ENCODE results near the gene INSC. TPM values are rescaled to one million over a fixed set of nuclear protein-coding genes. Genes with fewer than 3 reads are reported as not detected.
"Not testable (repeated sequence)": the region's sequence is repeated elsewhere in the genome, so short reads cannot be mapped to it uniquely, and the experiment has no call there.

INSC gene, protein sequence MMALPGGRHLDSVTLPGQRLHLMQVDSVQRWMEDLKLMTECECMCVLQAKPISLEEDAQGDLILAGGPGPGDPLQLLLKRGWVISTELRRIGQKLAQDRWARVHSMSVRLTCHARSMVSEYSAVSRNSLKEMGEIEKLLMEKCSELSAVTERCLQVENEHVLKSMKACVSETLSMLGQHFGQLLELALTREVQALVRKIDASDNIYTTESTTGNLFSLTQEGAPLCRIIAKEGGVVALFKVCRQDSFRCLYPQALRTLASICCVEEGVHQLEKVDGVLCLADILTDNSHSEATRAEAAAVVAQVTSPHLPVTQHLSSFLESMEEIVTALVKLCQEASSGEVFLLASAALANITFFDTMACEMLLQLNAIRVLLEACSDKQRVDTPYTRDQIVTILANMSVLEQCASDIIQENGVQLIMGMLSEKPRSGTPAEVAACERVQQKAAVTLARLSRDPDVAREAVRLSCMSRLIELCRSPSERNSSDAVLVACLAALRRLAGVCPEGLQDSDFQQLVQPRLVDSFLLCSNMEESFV
- under 1 TPM; 0.49 to 0.61 TPM for total RNA-seq

DNA sequence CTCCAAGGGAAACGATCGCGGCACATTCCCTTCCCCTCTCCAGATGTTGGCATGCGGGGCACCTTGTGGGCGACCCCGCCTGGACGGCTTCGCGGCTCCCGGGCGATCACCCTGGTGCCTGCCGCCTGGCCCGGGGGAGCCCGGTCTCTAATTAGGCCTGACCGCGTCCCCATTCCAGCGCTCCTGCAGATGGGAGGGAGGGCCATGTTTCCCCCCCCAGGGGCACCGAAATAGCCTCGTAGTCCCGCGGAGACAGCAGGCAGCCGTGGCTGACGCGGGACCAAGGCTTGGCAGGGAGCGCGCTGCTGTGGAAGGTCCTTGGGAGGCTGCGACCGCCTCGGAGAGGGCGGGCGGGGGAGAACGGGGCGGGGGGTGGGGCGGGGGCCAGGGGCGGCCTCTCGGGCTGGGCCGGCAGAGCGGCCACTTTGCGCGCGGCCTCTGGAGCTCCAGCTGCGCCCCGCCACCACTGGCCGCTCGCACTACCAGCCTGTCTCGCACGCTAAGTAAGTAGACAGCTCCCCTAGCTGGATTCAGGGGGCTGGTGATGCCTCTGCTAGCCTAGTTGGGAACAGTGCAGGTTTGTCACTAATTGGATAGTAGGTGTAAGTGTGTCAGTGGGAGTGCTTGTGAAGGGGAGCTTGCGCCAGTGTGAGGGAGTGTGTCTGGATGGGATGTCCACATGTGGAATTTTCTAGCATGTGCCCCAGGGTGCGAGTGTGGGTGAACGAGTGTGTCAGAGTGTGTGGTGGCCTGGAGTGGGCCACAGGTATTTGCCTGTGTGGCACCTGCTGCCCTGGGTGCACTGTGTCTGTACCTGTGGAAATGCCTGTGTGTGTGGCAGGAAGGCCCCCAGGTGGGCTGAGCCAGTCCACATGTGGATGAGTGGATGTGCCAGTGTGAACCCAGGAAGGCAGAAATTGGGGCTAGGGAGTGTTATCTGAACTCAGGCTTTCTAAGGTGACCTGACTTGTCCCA is at the start of gene INSC:
Gene INSC (plus strand): TSS at position 423 of the 975 bp plus-strand sequence. CDS start 34,252 bp downstream, outside the sequence.
- no peaks in the 10 kb centered on the region for H3K9me3 Mint-ChIP-seq (ENCODE audit: low read depth)
- H3K36me3 Mint-ChIP-seq: no peaks in the 10 kb centered on the region
- no peak within 1 kb of the TSS for H3K27ac Mint-ChIP-seq
- H3K4me3 Mint-ChIP-seq: no peak within 1 kb of the TSS
- H3K27me3 Mint-ChIP-seq: peaks cover 34% of the 10 kb centered on the region
- no peak for DNase-seq
- H3K4me1 Mint-ChIP-seq: peaks cover 40% of the 10 kb centered on the region
- CTCF ChIA-PET: interaction anchor here (3.5 kb wide), 1 partner anchor 14 kb away, joined by 13 read pairs; no protein-coding TSS in a partner anchor
- ATAC-seq: no peak

DNA sequence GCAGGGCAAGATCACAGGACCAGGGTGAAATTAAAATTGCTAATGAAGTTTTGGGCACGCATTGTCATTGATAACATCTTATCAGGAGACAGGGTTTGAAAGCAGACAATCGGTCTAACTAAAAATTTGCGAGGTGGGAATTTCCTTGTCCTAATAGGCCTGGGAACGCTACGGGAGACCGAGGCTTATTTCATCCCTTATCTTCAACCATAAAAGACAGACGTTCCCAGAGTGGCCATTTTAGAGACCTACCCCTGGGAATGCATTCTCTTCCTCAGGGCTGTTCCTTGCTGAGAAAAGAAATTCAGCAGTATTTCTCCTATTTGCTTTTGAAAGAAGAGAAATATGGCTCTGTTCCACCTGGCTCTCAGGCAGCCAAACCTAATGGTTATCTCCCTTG is 45.0 kb upstream of the INSC start:
- Mint-ChIP-seq H3K4me1 (peaks cover 13% of the 10 kb centered on the region), H3K27me3 (peaks cover 35% of the 10 kb centered on the region)
- H3K36me3 Mint-ChIP-seq; ATAC-seq; H3K4me3 Mint-ChIP-seq; H3K27ac Mint-ChIP-seq; DNase-seq; H3K9me3 Mint-ChIP-seq (ENCODE audit: low read depth): not testable (repeated sequence)
- CTCF ChIA-PET: interaction anchor here (9.0 kb wide), 1 partner anchor 161 kb away, joined by 187 read pairs; no protein-coding TSS in a partner anchor

DNA sequence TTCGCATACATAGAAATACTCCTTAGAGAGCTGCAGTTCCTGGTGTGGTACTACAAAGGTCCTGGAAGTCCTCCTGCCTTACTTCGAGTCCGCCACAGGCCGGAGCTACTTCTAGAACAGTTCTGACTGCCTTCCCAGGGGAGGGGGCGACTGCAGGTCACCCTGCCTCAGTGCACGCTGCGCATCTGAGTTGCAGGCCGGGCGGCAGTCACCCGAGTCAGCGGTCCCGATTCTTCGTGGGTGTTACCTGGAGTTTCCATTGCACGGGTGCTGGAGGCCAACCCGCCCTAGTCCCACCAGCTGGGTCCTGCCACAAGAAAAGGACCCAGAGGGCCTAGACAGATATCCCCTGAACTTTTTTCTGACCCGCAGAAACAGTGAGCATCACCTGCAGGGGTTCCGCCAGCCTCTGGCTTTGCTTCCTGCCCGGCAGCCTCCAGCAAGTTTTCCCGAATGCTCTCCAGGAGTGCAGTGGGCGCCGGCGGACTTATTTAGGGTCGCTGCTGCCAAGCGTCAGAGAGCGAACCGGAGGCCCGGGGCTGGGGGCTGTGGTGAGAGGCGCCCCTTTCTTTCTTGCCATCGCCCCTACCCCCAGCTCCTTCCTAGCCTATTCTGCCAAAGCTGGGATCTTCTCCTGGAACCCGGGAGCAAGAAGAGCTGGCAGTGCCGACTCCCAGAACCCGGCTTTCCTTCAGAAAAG is 43.0 kb upstream of the INSC start:
- Mint-ChIP-seq H3K36me3 (no peaks in the 10 kb centered on the region), H3K4me3 (no peak overlapping the region), H3K9me3 (ENCODE audit: low read depth) (peaks cover 2% of the 10 kb centered on the region), H3K4me1 (peaks cover 18% of the 10 kb centered on the region), H3K27ac (no peak overlapping the region), H3K27me3 (peaks cover 29% of the 10 kb centered on the region)
- CTCF ChIA-PET: interaction anchor here (5.3 to 9.0 kb wide), 2 partner anchors 96 to 163 kb away, joined by 56 to 187 read pairs; no protein-coding TSS in a partner anchor
- DNase-seq (no peak), ATAC-seq (no peak)

DNA sequence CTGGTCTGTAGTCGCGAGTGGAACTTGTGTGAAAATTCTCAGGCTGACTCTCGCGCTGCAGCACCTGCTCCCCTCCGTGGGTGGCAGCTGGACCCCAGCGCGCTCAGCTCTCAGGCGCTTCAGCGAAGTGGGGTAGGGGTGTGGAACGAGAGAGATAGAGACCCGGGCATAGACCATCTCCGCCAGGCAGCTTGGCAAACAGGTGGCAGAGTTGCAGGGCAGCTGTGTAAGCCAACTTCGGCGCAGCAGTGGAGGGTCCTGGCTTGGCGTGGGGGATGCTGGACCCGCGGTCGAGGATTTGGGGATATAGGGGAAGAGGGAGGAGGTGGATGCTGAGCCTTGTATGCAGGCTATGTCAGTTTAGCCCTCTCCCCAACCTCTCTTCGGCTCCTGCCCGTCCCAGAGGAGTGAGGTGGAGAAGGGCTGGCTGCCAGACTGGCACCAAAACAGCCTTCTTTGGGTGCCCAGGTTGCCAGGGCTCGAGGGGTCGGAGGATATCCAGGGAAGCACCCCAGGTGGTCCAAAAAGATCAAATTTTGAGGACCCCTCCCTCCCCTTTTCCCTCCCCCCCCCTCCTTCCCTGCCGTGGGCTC is 42.1 kb upstream of the INSC start:
- ATAC-seq (no peak), DNase-seq (no peak)
- peaks cover 21% of the 10 kb centered on the region for H3K4me1 Mint-ChIP-seq
- peaks cover 2% of the 10 kb centered on the region for H3K9me3 Mint-ChIP-seq (ENCODE audit: low read depth)
- H3K27me3 Mint-ChIP-seq: peaks cover 27% of the 10 kb centered on the region
- no peaks in the 10 kb centered on the region for H3K36me3 Mint-ChIP-seq
- no peak overlapping the region for H3K4me3 Mint-ChIP-seq
- CTCF ChIA-PET: interaction anchor here (2.6 to 9.0 kb wide), 6 partner anchors 13 to 164 kb away, joined by 9 to 187 read pairs (median 15); no protein-coding TSS in a partner anchor
- H3K27ac Mint-ChIP-seq: no peak overlapping the region

DNA sequence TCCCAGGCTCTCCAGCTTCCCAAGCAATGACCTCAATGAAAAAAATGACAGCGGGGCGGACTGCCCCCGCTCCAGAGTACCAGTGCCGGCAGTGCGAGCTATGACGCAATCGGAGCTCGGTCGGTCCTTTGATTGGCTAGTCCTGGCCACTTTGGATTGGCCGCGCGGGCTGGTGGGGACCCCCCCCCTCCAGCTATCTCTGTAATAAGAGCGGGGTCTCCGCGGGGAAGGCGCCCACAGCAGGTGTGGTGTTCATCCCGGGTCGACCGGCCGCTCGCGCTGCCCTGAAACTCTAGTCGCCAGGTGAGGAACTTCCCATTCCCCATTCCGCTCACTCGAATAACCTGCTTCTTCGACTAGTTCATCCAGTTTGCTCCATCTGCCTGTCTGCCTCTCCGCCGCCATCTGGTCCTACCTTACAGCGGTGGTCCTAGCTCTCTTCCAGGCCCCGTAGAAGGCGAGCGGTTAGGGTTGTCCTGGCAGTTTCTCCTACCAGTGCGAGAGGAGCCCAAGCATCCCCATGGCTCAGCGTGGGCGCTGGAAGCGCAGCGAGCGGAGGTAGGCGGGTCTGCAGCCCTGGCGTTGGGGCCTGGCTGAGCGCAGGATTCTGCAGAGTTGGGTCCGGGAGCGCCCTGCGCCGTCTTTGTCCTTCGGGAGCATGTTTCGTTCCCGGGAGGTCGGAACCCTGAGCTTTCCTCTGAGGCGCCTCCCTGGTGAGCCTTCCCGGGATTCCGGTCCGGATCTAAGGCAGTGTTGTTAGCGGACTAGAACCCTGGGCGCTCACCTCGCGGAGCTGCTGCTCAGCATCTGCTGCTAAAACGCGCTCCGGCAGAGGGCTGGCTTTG is 41.1 kb upstream of the INSC start, which contains the start of gene CALCB:
Gene CALCB (plus strand): TSS at position 233 of the 845 bp plus-strand sequence. CDS start 1,126 bp downstream, outside the sequence.
- CTCF ChIA-PET: interaction anchor here (0.8 to 9.0 kb wide), 21 partner anchors 8 to 283 kb away, joined by 3 to 187 read pairs (median 6); no protein-coding TSS in a partner anchor
- peak within 1 kb of the TSS; percentile 70 for H3K4me3 Mint-ChIP-seq
- ATAC-seq (no peak), DNase-seq (no peak)
- H3K9me3 Mint-ChIP-seq (ENCODE audit: low read depth): no peaks in the 10 kb centered on the region
- H3K4me1 Mint-ChIP-seq: peaks cover 21% of the 10 kb centered on the region
- H3K27me3 Mint-ChIP-seq: peaks cover 30% of the 10 kb centered on the region
- H3K27ac Mint-ChIP-seq: peak within 1 kb of the TSS; percentile 47
- no peaks in the 10 kb centered on the region for H3K36me3 Mint-ChIP-seq

DNA sequence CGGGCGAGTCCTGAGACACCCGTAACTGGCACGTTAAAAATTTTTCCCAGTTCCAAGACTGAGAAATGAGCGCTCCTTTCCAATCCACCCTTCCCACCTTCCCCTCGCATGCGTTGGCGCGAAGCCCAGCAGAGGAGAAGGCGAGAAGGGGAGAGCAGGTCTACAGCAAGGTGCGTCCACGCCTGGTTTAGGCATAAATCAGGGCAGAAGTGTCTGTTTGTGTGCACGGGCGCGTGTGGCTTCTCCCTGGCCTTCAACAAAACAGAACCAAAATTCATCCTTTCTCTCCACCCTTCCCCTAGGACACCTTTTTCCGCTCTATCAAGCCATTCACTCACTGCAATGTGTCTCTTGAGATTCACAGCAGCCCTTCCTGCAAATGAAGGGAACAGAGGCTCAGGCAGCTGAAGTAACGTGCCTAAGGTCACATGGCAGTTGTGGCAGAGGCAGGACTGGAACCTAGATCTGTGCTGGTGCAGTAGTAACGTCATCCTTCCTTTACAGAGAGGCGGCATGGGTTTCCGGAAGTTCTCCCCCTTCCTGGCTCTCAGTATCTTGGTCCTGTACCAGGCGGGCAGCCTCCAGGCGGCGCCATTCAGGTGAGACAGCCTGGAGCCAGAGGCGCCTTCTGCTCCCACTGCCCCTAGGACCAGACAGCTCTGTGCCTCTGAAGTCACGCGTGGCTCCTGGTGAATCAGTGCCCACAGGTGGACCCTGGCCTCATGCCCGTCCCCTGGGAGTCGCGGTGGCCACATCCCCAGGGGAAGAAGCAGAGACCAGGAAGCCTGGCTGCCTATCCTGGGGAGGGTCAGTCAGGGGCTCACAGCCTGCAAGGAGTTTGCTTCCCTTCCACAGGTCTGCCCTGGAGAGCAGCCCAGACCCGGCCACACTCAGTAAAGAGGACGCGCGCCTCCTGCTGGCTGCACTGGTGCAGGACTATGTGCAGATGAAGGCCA is 40.2 kb upstream of the INSC start:
- DNase-seq: peak; percentile 91
- no peaks in the 10 kb centered on the region for H3K36me3 Mint-ChIP-seq
- peak; percentile 89 for ATAC-seq

DNA sequence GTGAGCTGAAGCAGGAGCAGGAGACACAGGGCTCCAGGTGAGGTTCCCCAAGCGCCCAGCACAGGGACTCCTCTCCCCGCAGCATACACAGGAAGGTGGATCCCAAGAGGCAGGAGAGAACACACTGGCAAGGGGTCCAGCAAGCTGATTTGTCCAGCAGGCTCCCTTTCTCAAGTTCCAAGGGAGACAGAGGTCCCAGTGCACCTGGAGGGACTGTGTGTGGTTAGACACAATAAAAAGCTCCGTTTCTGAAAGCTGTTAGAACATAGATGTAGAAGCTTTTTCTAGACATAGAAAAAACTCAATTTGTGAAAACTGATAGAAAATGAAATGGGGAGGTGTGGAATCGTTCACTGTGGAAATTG is 39.6 kb upstream of the INSC start:
- H3K27ac Mint-ChIP-seq: no peak overlapping the region
- ATAC-seq: no peak
- H3K4me3 Mint-ChIP-seq: no peak overlapping the region
- H3K27me3 Mint-ChIP-seq: peaks cover 31% of the 10 kb centered on the region
- CTCF ChIA-PET: interaction anchor here (0.6 to 9.0 kb wide), 33 partner anchors 10 to 575 kb away, joined by 3 to 187 read pairs (median 5); partner anchors contain the start of gene COPB1
- H3K9me3 Mint-ChIP-seq (ENCODE audit: low read depth): no peaks in the 10 kb centered on the region
- DNase-seq: no peak
- no peaks in the 10 kb centered on the region for H3K36me3 Mint-ChIP-seq
- peaks cover 21% of the 10 kb centered on the region for H3K4me1 Mint-ChIP-seq

More for the DNA sequence above, 40.2 kb upstream of the INSC start:
- peaks cover 21% of the 10 kb centered on the region for H3K4me1 Mint-ChIP-seq
- H3K27ac Mint-ChIP-seq: peak overlapping the region; percentile 47
- H3K27me3 Mint-ChIP-seq: peaks cover 30% of the 10 kb centered on the region
- peak overlapping the region; percentile 70 for H3K4me3 Mint-ChIP-seq
- no peaks in the 10 kb centered on the region for H3K9me3 Mint-ChIP-seq (ENCODE audit: low read depth)
- CTCF ChIA-PET: interaction anchor here (0.6 to 9.0 kb wide), 39 partner anchors 9 to 574 kb away, joined by 3 to 187 read pairs (median 5); partner anchors contain the start of gene COPB1

DNA sequence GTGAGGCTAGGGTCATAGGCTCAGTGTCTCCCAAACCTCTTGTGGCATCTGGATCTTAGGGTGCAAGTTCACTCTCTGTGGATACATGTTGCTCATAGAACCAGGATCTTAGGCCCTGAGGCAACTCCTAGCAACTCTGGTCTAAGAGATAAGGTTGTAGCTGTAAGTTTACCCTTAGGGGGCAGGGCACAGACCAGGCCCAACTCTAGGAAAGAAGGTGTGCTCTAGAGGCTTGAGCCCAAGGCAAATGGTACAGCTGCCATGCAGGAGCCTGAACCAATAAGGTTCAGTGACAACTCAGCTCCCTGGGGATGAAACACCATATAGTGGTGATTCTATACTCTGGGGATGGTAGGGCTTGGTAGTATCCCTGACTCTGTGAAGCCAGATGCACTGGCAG is 23.5 kb upstream of the INSC start:
- Mint-ChIP-seq H3K9me3 (ENCODE audit: low read depth) (peaks cover 2% of the 10 kb centered on the region), H3K4me1 (peaks cover 19% of the 10 kb centered on the region), H3K36me3 (peaks cover 3% of the 10 kb centered on the region), H3K4me3 (no peak overlapping the region), H3K27me3 (peaks cover 32% of the 10 kb centered on the region), H3K27ac (no peak overlapping the region)
- CTCF ChIA-PET: interaction anchor here (1.0 to 6.0 kb wide), 4 partner anchors 10 to 184 kb away, joined by 3 to 26 read pairs (median 12); no protein-coding TSS in a partner anchor
- DNase-seq (no peak), ATAC-seq (no peak)

DNA sequence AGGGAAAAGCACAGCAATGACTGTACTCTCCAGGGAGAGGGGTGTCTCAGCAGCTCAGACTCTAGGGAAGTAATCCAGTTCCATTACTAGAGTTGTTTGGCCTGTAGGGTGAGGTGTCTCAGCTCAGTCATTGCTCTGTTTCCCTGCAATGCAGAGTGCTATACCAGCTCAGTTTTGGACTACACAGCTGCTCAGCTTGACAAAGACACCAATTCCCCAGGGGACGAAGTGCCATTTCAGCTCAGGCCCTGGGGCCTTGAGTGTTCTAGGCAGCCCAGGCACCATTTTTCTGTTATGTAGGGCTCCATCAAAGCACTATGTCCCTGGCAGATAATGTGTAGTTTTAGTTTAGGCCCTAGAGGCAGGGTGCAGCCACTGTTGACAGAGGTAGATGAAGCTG is 23.1 kb upstream of the INSC start:
- Mint-ChIP-seq H3K36me3 (peaks cover 3% of the 10 kb centered on the region), H3K9me3 (ENCODE audit: low read depth) (peaks cover 2% of the 10 kb centered on the region), H3K4me3 (no peak overlapping the region), H3K27ac (no peak overlapping the region), H3K4me1 (peaks cover 19% of the 10 kb centered on the region), H3K27me3 (peaks cover 29% of the 10 kb centered on the region)
- CTCF ChIA-PET: interaction anchor here (1.0 to 6.0 kb wide), 5 partner anchors 9 to 184 kb away, joined by 3 to 26 read pairs (median 6); no protein-coding TSS in a partner anchor
- no peak for ATAC-seq
- DNase-seq: no peak

DNA sequence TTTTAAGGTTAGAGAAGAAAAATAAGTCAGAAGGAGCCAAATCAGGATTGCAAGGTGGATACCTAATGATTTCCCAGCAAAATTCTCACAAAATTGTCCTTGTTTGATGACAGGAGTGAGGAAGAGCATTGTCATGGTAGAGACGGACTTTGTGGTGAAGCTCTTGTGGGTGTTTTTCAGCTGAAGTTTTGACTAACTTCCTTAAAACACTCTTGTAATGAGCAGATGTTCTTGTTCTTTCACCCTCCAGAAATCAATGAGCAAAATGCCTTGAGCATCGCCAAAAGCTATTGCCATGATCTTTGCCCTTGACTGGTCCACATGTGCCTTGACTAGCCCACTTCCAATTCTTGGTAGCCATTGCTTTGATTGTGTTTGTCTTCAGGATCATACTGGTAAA is 21.3 kb upstream of the INSC start:
- H3K4me3 Mint-ChIP-seq: no peak overlapping the region
- H3K9me3 Mint-ChIP-seq (ENCODE audit: low read depth): peaks cover 2% of the 10 kb centered on the region
- H3K27ac Mint-ChIP-seq: no peak overlapping the region
- H3K4me1 Mint-ChIP-seq: peaks cover 18% of the 10 kb centered on the region
- DNase-seq: no peak
- CTCF ChIA-PET: interaction anchor here (1.4 to 6.0 kb wide), 3 partner anchors 18 to 186 kb away, joined by 3 to 26 read pairs (median 19); no protein-coding TSS in a partner anchor
- peaks cover 3% of the 10 kb centered on the region for H3K36me3 Mint-ChIP-seq
- no peak for ATAC-seq
- peaks cover 21% of the 10 kb centered on the region for H3K27me3 Mint-ChIP-seq
